Fibroblast of skin of abdomen (primary cell): ENCODE data around the gene PRKCA.
"Not testable (repeated sequence)": the region's sequence is repeated elsewhere in the genome, so short reads cannot be mapped to it uniquely, and the experiment has no call there.

Experiments
- DNase-seq: peaks from one replicate; pipeline ENCODE4 v3.0.0-alpha.2; 2013

PRKCA gene

DNA sequence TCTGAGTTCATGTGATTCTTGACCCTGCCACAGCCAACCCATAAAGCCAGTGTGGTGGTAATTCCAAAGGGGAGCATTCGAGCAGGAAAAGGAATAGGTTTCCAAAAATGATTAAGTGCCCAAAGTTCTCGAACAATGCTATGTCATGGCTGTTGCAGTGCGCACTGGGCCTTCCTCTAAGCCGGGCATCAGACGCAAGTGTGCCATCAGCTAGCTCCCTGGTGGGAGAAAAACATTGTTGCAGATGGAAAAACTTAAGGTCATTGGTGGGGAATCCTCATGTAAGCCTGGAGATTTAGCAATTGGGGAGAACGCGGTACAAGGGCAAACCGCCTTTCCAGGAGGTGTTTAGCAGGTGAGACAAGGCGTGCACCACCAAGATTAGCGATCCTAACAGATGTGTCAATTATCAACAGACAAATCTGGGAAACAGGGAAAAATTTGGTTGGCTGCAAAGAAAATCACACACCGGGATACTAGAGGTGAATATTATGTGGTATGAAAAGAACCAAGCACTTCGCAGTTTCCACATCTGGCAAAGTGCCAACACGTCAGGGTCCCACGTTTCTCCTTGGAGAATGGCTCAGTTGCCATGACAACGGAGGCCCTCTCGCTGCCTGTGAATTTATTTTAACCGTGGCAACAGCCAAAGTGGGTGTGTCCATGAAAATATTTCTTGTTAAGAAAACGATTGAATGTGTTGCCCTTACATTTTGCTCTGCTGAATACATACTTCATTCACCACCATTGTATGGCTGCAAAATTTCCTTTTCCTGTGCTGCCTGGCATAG is 414.0 kb downstream of the PRKCA start:
- DNase-seq, result peak; percentile 21

- DNase-seq, result no peak
Observed at GRCh38 chr17:66717641-66718058, 415.2 kb downstream of the PRKCA start.

DNA sequence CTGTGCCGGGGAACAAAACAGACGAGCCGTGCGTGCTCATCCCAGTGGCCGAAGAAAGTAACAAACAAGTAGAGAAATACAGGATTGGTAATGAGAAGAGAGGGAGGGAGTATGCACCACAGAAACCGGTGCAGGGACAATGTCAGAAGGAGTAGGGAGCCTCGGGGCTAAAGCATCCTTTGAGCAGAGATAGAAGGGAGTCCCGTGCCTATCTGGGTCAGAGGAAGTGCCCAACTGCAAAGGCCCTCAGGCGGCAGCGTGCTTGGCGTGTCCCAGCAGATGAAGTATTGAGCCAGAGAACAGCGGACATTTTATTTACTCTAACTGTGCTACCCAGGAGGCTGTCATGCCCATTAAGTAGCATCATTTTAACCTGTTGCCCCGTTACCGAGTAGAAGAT is 417.6 kb downstream of the PRKCA start:
- DNase-seq, result no peak

DNA sequence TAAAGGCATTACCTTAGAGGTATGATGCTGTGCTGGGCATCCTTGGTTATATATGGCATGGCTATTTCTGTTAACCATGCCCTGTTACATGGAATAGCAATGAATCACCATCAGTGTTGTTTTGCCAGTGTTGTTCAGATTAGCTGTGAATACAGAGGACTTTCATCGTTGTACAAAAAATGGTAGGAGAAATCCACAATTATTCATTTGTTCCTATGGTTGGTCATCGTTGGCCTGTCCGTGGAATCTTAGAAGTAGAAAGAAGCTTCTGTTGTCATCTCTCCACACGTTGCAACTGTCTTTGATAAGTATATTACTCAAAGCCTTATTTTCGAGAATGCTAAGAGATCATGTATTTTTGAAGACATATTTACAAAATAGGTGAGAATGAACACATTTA is 418.2 kb downstream of the PRKCA start:
- no peak for DNase-seq

GRCh38 chr17:66722341-66722740 is 419.9 kb downstream of the PRKCA start:
- DNase-seq, result no peak

DNA sequence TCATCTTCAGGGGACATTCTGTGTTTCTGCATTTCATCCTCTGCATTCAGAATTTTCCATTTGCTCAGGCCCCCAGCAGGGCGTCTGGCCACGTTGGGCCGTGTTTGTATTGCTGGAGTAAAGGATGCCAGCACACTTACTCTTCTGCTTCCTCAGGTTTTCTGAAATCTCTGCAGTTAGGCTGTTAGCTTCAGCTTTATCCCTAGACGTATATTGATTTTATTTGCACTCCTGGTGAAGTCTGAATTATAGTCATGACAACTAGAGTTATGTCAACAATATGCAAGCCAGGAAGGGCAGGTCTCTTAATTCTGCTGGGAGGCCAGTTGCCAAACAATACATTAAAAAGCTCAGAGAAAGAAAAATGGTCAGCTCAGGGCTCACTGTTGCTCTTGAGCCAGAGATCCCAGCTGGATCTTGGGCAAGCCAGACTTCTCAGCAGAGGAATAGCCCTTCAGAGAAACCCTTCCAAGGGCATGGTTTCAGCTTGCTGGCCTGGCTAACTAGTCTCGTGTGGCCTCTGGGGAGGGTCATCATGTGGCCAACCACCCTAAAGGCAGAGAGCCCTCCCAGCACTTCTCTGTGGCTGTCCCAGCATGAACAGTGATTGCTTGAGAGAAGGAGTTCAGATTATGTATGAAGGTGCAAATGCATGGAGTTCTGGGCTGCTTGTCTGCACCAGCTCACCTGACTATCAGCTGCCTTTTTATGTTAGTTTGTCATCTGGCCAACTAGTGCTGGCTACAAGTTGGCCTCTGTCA is 422.3 kb downstream of the PRKCA start:
- peak; percentile 27 for DNase-seq

DNA sequence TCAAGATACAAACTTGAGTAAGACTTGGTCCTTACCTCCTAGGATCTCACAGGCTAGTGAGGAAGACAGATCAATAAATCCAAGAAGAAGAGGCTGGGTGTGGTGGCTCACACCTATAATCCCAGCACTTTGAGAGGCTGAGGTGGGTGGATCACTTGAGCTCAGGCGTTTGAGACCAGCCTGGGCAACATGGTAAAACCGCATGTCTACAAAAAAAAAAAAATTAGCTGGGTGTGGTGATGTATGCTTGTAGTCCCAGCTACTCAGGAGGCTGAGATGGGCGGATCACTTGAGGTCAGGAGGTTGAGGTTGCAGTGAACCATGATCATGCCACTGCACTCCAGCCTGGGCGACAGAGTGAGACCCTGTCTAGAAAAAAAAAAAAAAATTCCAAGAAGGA is 423.0 kb downstream of the PRKCA start:
- not testable (repeated sequence) for DNase-seq

GRCh38 chr17:66725956-66726355 is 423.5 kb downstream of the PRKCA start:
- DNase-seq, result no peak

DNA sequence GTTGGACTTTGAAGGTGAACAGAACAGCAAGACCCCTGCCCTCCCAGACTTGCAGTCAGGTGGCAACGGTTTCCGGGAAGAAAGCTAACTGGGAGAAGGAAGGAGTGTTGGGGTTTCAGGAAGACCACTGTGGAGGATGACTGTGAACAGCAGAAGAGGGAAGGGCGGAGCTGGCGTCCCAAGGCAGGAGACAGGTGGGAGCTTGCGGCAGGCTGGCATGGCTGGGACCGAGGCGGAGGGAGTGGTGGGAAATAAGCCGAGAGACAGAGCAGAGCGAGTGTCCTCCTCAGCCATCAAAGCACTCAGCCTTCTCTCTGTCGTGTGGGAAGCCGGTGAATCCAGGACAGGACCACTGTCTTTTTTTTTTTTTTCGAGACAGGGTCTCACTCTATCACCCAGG is 424.0 kb downstream of the PRKCA start:
- no peak for DNase-seq

- DNase-seq, result no peak
Observed at GRCh38 chr17:66726846-66727245, 424.4 kb downstream of the PRKCA start.

- DNase-seq, result peak; percentile 48
Observed at GRCh38 chr17:66727634-66728570, 425.5 kb downstream of the PRKCA start.

DNA sequence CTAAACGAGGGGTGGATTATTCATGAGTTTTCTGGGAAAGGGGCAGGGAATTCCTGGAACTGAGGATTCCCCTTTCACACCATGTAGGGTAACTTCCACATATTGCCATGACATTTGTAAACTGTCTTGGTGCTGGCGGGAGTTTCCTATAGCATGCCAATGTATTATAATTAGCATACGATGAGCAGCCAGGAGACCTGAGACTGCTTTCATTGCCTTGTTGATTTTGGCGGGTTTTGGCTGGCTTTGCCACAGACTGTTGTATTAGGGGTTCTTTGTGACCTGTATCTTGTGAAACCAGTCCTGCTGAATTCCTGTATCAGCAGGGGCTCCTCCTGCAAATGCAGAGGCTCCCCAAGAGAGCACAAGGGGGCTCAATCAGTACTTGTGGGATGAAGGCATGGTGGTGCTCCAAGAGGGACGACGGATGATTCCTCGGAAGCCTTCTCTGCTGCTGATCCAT is 428.1 kb downstream of the PRKCA start:
- DNase-seq, result no peak

GRCh38 chr17:66733759-66734158 is 431.3 kb downstream of the PRKCA start:
- no peak for DNase-seq

DNA sequence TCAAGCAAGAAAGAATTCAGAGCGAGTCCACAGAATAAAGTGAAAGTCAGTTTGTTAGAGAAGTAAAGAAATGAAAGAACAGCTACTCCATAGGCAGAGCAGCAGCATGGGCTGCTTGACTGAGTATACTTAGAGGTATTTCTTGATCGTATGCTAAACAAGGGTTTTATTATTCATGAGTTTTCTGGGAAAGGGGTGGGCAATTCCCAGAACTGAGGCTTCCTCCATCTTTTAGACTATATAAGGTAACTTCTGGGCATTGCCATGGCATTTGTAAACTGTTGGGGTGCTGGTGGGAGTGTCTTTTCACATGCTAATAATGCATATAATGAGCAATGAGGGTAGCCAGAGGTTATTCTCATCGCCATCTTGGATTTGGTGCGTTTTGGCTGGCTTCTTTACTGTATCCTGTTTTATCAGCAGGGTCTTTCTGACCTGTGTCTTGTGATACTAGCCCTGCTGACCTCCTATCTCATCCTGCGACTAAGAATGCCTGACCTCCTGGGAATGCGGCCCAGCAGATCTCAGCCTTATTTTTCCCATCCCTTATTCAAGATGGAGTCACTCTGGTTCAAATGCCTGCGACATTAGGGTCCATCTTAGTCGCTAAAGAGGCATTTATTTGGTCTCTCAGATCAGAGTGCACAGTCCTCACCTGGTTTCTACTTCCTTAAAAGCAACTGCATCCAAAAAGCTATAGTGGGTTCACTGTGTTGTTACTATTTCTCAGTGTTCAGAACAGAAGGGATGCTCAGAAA is 432.0 kb downstream of the PRKCA start:
- DNase-seq, result no peak

DNA sequence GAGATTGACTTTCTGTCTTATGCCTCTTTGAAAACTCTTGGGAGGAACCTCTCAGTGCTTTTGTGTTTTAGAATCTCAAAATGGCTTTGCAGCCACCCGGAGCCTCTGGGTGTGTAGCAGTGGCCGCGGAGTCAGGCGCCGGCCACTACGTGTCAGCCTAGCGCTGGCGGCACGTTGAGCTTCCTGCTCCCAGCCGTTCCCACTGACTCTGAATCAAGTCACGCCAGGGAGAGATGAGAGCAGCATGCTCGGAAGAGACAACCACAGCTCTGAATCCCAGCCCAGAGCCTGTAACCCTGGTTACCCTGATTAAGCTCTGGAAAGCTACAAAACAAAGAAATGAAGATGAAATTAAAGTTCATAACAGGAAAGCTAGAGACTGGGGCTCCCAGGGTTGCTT is 435.1 kb downstream of the PRKCA start:
- DNase-seq, result peak; percentile 42

DNA sequence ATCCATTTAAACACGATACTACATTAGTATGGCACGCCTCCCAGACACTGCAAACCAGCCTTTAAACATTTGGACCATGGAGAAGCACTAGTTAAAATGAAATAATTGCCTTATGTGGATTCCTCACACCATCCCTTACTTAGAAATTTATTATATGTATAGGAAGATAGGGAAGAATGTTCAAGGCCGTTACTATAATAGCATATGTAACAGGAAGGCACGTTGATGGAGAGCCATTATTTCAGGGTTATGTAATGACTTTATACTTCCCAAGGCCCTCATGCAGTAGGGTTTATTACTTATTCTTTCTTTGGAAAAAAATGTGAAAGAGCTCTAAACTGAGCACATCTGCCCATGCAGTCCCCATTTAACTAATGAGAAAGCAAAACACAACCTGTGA is 435.9 kb downstream of the PRKCA start:
- no peak for DNase-seq

GRCh38 chr17:66739553-66739952 is 437.1 kb downstream of the PRKCA start:
- no peak for DNase-seq

GRCh38 chr17:66740226-66740625 is 437.8 kb downstream of the PRKCA start:
- DNase-seq, result no peak

GRCh38 chr17:66743511-66743910 is 441.1 kb downstream of the PRKCA start:
- no peak for DNase-seq

DNA sequence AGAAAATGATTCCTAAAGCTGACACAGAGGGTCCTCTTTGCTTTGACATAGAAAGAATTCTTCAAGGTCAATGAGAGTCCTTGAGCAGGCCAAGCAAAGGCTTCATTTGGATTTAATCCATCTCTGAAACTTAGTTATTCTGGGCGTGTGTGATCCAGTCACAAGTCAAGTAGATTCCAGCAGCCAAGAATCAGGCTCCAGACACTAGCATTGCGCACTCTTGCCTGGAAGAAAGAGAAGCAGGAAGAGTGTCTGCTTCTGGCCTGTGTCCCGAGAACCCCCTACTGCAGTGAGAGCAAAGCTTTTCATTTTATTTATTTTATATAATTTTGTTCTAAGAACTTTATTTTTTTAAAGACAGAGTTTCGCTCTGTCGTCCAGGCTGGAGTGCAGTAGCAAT is 444.3 kb downstream of the PRKCA start:
- DNase-seq, result no peak

- peak; percentile 54 for DNase-seq
Observed at GRCh38 chr17:66747578-66748275, 445.3 kb downstream of the PRKCA start.
